ENCODE data around the gene STAT4.

Gene STAT4

GRCh38 chr2:191081411-191082155 is 69.2 kb downstream of the STAT4 start:
- DNase-seq (ENCODE audit: low read depth) = no peak

- DNase-seq (ENCODE audit: low read depth) = no peak
Measured at GRCh38 chr2:191078165-191078867, 72.5 kb downstream of the STAT4 start.

- no peak for DNase-seq (ENCODE audit: low read depth)
Measured at GRCh38 chr2:191070276-191070675, 80.5 kb downstream of the STAT4 start.

- no peak for DNase-seq (ENCODE audit: low read depth)
Measured at GRCh38 chr2:191069606-191070005, 81.2 kb downstream of the STAT4 start.

- DNase-seq (ENCODE audit: low read depth) = no peak
Measured at GRCh38 chr2:191066919-191067233, 83.9 kb downstream of the STAT4 start.

GRCh38 chr2:191066197-191066918 is 84.4 kb downstream of the STAT4 start:
- DNase-seq (ENCODE audit: low read depth) = no peak

- no peak for DNase-seq (ENCODE audit: low read depth)
Measured at GRCh38 chr2:191065785-191066184, 85.0 kb downstream of the STAT4 start.

GRCh38 chr2:191064590-191064989 is 86.2 kb downstream of the STAT4 start:
- no peak for DNase-seq (ENCODE audit: low read depth)

GRCh38 chr2:191063584-191063983 is 87.2 kb downstream of the STAT4 start:
- DNase-seq (ENCODE audit: low read depth) = no peak

GRCh38 chr2:191061381-191061980 is 89.3 kb downstream of the STAT4 start:
- DNase-seq (ENCODE audit: low read depth) = no peak

- DNase-seq (ENCODE audit: low read depth) = no peak
Measured at GRCh38 chr2:191059308-191059707, 91.5 kb downstream of the STAT4 start.

- no peak for DNase-seq (ENCODE audit: low read depth)
Measured at GRCh38 chr2:191056228-191056627, 94.6 kb downstream of the STAT4 start.

GRCh38 chr2:191053256-191053655 is 97.5 kb downstream of the STAT4 start:
- DNase-seq (ENCODE audit: low read depth) = no peak

- DNase-seq (ENCODE audit: low read depth) = no peak
Measured at GRCh38 chr2:191051825-191052778, 98.7 kb downstream of the STAT4 start.

GRCh38 chr2:191051177-191051576 is 99.6 kb downstream of the STAT4 start:
- no peak for DNase-seq (ENCODE audit: low read depth)

- peak; percentile 87 for DNase-seq (ENCODE audit: low read depth)
Measured at GRCh38 chr2:191050640-191050987, 100.2 kb downstream of the STAT4 start.

GRCh38 chr2:191049728-191050639 is 100.8 kb downstream of the STAT4 start:
- peak; percentile 96 for DNase-seq (ENCODE audit: low read depth)

GRCh38 chr2:191048073-191048472 is 102.7 kb downstream of the STAT4 start:
- no peak for DNase-seq (ENCODE audit: low read depth)

GRCh38 chr2:191045141-191045540 is 105.7 kb downstream of the STAT4 start:
- DNase-seq (ENCODE audit: low read depth) = no peak

GRCh38 chr2:191043438-191043837 is 107.4 kb downstream of the STAT4 start:
- DNase-seq (ENCODE audit: low read depth) = no peak

Measured in GM04503 (cell line).